NCI-H774 (cell line): Measurements from ENCODE around the gene OSBP2.
"Not testable (repeated sequence)": the region's sequence is repeated elsewhere in the genome, so short reads cannot be mapped to it uniquely, and the experiment has no call there.

Source experiments
- DNase-seq: peaks from one replicate; lab custom pipeline; 2025; lab: John Stamatoyannopoulos, UW

The OSBP2 gene

DNA sequence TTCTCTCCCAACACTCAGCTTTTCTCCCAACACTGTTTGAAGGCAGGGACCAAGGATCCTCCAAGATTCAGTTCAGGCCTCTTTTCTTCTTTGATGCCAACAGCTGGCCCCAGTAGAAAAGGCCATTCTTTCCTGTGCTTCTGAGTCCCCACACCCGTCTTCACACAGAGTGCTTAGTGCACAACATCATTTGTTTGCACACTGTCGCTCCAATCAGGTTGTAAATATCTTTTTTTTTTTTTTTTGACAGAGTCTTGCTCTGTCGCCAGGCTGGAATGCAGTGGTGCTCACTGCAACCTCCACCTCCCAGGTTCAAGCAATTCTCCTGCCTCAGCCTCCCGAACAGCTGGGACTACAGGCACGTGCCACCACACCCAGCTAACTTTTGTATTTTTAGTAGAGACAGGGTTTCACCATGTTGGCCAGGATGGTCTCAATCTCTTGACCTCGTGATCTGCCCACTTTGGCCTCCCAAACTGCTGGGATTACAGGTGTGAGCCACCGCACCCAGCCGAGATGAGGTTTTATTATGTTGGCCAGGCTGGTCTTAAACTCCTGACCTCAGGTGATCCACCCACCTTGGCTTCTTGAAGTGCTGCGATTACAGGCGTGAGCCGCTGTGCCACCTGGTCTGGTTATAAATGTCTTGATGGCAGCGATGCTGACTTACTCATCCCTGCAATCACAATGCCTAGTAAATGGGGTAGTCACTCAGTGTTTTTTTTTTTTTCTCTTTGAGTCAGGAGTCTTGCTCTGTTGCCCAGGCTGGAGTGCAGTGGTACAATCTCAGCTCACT lies 14.6 kb upstream of the OSBP2 start:
- DNase-seq = not testable (repeated sequence)

GRCh38 chr22:30680991-30681770 lies 13.5 kb upstream of the OSBP2 start:
- no peak for DNase-seq

- no peak for DNase-seq
These were observed 12.8 kb upstream of the OSBP2 start for GRCh38 chr22:30681831-30682230.

DNA sequence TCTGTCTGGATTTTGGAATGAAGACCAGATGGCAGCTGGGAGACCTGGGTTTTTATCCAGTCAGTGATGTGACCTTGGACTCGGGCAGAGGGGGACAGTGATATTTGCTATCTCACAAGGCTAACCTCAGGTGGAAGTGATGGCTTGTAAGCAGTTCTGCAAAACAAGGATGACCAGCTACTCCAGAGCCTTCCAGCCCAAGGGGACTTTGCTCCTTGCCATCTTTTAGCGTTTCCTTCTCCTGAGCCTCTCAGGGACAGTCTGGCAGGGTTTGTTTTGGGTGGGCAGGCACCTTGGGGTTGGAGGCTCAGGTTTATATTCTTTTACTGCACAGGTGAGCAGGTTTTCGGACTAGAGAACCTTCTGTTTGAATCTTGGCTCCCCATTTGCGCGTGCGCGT lies 9.5 kb upstream of the OSBP2 start:
- no peak for DNase-seq

GRCh38 chr22:30687358-30687757 lies 7.3 kb upstream of the OSBP2 start:
- no peak for DNase-seq

GRCh38 chr22:30689622-30690021 lies 5.1 kb upstream of the OSBP2 start:
- no peak for DNase-seq

DNA sequence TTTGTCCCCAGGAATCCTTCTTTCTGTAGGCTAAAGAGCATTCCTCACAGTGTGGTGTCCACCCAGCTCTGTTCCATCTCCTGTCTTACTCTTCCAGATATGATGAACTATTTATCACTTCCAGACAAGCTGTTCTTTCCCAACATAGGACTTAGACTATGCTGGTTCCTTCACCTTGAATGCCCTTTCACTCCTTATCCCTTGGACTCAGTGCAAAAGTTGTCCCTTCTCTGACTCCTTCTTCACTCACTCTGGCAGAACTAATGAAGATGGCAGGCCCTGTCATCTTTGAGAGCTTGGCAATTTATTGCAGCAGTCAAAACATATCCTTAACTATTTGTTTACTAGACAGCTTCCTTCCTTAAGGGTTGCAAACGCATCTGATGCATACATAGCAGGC lies 3.5 kb upstream of the OSBP2 start:
- DNase-seq = no peak

DNA sequence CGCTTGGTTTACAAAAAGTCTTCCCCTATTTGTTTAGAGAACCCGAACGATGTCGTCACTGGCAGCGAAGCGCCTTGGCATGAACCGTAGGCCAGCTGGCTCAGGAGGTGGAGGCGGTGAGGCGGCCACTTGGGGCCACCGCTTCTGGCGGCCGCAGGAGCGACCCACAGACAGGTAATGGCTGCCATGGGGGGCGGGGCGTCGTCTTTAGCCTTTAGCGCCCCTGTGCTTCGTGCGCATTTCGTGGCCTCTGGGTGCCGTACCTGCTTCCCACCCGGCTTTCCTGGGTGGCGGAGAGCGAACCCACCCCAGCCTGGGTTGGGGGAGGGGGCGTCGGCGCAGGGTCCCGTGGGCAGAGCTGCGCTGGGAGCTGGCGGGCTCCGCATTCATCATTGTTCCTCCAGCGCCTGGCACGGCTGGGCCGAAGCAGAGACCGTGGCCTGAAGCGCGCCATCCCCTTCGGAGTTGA lies 469 bp upstream of the OSBP2 start:
- peak; percentile 15 for DNase-seq

DNA sequence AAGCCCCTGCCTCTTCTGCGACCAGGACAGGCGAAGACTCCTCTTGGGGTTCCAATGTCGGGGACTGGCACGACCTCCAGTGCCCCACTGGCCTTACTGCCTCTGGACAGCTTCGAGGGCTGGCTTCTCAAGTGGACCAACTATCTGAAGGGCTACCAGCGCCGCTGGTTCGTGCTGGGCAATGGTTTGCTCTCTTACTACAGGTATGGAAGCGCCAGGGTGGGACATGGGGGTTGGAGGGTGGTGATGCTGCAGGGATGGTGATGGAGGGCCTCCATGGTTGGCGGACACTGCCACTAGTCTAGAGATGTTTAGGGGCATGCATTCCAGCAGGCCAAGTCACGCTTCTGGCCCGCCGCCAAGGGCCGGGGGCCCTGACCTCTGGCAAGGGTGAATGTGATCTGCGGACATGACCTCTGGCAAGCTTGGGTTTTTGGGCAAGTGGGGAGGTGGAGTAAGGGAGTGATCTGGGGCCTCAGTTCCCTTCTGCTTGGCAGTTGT lies 727 bp downstream of the OSBP2 start:
- DNase-seq = no peak

DNA sequence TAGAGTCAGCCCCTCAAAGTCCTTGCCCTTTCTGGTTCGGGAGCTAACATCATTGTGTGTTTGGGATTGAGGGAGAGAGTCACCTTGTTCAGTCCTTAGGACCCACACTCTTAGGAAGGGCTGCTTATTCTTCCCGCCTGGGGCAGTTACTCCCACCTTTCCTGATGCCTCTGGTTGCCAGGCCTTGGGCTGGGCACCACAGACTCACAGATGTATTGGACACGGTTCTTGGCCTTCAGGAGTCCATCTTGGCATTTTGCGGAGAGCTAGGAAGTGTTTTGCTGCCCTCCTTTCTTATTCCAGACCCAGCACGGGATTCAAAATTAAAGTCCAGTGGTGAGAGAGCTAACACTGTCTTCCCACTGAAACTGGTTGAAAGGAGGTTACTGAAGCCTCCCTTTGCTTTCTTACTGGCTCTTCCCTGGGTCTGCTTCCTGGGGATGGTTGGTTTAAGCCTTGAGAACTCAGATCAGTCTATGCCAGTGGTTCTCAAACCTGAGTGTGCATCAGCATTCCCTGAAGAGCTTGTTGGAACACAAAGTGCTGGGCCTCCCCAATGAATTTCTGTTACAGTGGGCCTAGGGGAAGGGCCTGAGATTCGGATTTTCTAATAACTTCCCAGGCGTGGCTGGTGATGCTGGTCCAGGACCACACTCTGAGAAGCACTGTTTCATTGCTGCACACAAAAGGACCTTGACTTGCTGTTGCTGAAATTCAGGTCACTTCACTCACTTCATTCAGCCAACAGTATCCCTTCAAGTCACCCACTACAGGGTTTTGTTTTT lies 1.4 kb downstream of the OSBP2 start:
- no peak for DNase-seq

- DNase-seq = no peak
These were observed 3.3 kb downstream of the OSBP2 start for GRCh38 chr22:30697975-30698374.

DNA sequence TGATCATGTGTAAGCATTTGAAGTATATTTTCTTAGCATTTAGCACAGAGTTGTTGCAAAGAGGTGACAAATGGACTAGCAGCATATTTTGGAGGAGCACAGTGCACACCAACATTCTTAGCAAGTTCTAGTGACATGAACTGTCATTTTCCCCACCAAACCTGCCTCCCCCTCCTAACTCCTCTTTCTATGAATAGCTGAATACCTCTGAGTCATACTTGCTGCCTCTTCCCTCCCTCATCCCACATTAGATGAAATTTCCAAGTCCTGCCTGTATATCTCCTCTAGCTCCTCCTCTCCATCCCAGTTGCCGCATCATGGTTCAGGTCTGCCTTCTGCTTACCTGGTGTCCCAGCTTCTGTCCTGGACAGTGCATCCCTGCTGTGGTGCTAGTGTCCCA lies 7.2 kb downstream of the OSBP2 start:
- no peak for DNase-seq

- no peak for DNase-seq
These were observed 8.2 kb downstream of the OSBP2 start for GRCh38 chr22:30702856-30703255.

DNA sequence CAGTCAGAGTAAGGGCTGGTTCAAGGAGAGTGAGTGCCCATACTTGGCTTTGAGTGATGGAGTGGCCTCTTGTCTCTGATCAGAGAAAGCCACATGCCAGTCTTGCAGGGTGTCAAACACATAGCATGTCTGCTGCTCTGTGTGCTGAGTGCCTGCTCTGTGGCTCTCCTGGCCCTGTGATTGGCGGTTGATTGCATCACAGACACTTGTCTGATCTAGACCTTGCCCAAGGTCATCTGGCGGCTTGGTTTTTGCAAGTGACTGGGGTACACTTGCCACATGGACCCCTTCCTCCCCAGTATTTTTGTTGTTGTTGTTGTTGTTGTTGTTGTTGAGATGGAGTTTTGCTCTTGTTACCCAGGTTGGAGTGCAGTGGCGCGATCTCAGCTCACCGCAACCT lies 10.3 kb downstream of the OSBP2 start:
- no peak for DNase-seq

DNA sequence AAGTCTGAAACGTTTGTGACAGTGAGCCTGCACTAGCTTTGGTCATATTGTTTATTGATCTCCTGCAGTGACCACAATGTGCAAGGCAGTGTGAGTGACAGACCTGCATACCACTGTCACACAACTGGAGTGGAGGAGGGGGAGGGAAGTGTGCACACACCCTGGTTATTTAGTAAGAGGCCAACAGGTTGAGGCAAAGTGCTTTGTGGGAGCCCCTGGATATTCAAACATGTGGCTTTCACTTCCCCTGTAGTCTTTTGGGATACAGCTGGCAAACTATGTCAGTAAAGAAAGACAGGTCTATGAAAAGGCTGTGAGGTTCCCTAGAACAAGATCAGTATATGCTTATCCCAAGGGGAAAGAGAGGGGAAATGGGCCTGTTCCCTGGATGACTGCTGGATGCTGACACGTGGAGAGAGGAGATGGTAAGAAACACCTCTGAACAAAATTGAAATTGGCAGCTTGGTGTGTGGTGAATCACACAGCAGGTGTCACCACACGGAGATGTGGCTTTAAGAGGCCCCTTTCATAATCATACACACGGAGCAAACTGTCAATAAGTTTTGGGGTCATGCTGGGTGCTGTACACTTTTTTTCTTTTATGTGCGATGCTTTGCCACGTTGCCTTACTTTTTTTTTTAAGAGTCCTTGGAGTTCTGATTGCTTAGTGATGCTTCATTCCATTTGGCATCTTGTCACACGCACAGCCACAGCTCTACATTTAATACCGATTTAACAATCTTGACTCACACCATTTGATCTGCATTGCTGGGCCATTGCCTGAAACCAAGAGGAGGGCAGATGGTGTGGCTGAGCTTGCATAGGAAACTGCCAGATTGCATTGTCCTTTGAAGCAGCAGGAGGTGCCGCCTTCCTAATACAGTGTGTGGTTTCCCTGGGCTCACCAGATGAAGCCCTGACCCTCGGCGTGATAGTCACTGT lies 11.3 kb downstream of the OSBP2 start:
- no peak for DNase-seq

DNA sequence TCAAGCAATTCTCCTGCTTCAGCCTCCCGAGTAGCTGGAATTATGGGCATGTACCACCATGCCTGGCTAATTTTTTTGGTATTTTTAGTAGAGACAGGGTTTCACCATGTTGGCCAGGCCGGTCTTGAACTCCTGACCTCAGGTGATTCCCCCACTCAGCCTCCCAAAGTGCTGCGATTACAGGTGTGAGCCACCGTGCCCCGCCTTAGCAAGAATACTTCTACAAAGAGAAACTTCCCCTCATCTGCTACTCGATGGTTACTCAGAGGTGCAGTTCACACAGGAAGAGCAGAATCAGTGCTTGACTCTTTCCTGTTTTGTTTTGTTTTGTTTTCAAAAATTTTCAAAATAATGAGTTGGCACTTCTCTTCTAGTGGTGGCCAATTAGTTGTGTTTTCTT lies 15.3 kb downstream of the OSBP2 start:
- not testable (repeated sequence) for DNase-seq

- no peak for DNase-seq
These were observed 17.4 kb downstream of the OSBP2 start for GRCh38 chr22:30712094-30712493.

- no peak for DNase-seq
These were observed 19.4 kb downstream of the OSBP2 start for GRCh38 chr22:30714062-30714461.

DNA sequence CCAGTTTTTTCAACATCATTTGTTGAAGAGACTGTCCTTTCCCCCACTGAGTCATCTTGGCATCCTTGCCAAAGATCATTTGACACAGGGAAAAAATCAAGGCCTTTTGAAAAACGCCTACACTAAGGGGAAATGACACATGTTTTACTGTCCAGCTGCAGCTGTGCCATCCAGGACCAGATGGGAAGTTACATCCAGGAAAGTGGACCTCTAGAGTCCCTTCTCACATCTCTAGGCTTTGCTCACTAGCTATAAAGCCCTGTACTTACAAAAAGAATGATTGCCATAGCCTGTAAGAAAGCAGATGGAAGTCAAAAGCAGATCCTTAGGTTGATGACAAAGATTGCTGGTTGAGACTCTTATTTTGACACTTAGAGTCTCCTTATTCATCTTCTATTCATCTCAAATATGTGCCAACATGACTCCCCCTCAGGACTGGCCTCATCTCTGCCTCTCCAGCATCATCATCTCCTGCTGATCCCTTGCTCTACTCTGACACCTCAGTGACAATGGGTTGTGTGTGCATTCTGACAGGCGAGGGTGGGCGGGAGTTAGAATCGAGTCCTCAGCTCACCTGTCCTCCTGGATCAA lies 22.8 kb downstream of the OSBP2 start:
- DNase-seq = no peak

GRCh38 chr22:30717952-30718351 lies 23.3 kb downstream of the OSBP2 start:
- DNase-seq = no peak

DNA sequence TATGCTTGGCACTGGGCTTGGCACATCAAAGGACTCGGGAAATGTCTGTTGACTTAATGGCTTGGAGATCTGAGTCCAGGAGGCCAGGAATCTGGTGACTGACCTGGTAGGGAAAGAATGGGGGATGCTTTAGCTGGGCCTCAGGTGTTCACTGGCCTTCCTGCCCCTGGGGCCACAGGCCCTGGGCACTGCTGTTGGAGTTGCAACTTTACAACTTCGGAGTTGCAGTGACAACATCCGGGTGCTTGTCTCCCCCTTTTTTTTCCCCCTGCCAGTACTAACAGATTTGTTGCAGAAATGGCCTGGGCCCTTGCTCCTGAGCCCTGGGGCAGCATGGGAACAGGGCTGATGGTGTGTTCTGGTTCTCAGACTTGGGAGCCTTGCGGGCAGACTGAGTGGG lies 23.8 kb downstream of the OSBP2 start:
- DNase-seq = no peak
